ENCODE measurements around the gene NXN. TPM values are rescaled to one million over a fixed set of nuclear protein-coding genes. Genes with fewer than 3 reads are reported as not detected.

NXN gene
- total RNA-seq, 1 experiment from 2014 or later = 6.0 TPM

DNA sequence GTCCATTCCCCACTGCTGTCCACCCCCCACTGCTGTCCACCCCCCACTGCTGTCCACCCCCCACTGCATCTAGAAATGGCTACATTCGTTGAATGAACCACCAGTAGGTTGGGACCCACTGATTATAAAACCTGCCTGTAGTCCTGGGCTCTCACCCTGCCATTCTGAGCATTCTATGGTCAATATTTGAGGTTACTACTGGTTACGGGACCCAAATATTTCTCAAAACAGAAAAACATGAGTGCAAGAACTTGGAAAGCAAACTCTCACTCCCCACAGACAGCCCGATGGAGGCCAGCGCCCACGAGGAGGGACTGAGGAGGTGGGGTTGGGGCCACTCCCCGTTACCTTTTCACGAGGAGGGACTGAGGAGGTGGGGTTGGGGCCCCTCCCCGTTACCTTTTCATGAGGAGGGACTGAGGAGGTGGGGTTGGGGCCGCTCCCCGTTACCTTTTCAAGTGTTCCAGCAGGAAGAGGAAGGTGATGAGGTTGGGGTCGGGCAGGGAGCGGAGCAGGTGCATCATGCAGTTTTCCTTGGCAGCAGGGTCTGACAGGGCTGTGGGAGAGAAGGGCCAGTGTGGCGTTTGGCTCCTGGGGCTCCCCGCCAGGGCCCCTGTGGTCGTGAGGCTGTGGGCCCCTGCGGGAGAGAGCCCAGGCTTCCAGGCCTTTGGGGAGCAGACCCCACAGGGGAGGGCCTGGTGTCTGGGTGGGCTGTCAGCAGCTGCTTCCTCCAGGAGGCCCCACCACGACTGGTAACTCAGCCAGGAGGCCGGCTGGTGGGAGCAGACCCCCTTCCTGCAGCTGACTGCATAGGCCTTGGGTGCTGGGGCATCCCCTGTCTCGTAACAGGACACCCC is 29.9 kb upstream of the NXN start:
- Histone ChIP-seq H3K9me3 (ENCODE audit: low read depth, low read length, poor library complexity, severe bottlenecking) (no peaks in the 10 kb centered on the region), H3K4me1 (ENCODE audit: insufficient read depth, low read length, poor library complexity, severe bottlenecking) (peaks cover 13% of the 10 kb centered on the region), H3K4me3 (ENCODE audit: low read depth, low read length, poor library complexity, severe bottlenecking) (no peak overlapping the region), H3K36me3 (ENCODE audit: insufficient read depth, low read length, poor library complexity, severe bottlenecking) (peaks cover 4% of the 10 kb centered on the region), H3K27ac (ENCODE audit: low read depth, low read length, poor library complexity, severe bottlenecking) (no peak overlapping the region), H3K27me3 (replicated peaks; ENCODE audit: insufficient read depth, low read depth, low read length, poor library complexity) (no peaks in the 10 kb centered on the region)
- ChIA-PET CTCF (no interaction called here), POLR2A (ENCODE audit: low non-redundant PET) (no interaction called here)
- no peak for DNase-seq (ENCODE audit: low spot score)
- BruUV-seq (replicated peaks) = no TSS peak
- TF ChIP-seq, protein P1, sequence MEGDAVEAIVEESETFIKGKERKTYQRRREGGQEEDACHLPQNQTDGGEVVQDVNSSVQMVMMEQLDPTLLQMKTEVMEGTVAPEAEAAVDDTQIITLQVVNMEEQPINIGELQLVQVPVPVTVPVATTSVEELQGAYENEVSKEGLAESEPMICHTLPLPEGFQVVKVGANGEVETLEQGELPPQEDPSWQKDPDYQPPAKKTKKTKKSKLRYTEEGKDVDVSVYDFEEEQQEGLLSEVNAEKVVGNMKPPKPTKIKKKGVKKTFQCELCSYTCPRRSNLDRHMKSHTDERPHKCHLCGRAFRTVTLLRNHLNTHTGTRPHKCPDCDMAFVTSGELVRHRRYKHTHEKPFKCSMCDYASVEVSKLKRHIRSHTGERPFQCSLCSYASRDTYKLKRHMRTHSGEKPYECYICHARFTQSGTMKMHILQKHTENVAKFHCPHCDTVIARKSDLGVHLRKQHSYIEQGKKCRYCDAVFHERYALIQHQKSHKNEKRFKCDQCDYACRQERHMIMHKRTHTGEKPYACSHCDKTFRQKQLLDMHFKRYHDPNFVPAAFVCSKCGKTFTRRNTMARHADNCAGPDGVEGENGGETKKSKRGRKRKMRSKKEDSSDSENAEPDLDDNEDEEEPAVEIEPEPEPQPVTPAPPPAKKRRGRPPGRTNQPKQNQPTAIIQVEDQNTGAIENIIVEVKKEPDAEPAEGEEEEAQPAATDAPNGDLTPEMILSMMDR (conservative IDR thresholded peaks at IDR 0.05; ENCODE audit: low read depth, low read length) = no peak
- no peak for TF ChIP-seq EZH2 (IDR thresholded peaks at IDR 0.05; ENCODE audit: borderline replicate concordance, low read depth, low read length, poor library complexity, severe bottlenecking)
- intact Hi-C loops (cut with micrococcal nuclease; ENCODE audit: unreplicated experiment) = loop anchor here (10.0 kb wide), 1 partner anchor 45 kb away; no protein-coding TSS in a partner anchor

DNA sequence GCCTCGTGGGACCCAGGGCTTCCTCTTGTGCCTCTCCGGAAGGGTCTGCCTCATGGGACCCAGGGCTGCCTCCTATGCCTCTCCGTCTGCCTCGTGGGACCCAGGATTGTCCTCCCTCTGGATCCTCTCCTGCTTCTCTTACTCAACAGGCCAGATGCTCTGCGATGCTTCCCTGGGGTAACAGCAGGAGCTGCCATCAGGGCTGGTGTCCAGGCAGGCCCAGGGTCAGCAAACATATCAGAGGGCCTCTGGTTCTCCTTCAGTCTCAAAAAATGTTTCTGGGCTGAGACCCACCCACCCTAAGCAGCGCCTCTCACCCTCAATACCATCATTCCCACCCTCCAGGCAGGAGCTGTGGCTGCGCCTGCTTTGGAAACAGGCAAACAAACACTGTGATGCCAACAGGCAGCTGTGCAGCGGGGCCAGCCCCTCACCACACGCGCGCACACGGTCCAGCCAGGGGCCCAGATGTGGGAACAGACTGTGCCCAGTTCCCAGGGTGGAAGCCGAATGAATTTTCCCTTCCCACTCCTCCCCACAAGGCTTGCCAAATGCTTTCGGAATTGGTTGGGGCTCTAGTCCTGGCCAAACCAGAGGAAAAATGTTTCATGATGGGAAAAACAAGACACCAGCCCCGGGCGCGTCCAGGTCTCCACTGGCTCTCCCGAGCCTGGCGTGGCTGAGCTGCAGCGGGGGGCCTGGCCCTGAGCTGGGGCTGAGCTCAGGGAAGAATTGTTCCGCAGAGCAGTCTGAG is 28.6 kb upstream of the NXN start:
- H3K4me1 ChIP-seq (ENCODE audit: insufficient read depth, low read length, poor library complexity, severe bottlenecking) = peaks cover 13% of the 10 kb centered on the region

DNA sequence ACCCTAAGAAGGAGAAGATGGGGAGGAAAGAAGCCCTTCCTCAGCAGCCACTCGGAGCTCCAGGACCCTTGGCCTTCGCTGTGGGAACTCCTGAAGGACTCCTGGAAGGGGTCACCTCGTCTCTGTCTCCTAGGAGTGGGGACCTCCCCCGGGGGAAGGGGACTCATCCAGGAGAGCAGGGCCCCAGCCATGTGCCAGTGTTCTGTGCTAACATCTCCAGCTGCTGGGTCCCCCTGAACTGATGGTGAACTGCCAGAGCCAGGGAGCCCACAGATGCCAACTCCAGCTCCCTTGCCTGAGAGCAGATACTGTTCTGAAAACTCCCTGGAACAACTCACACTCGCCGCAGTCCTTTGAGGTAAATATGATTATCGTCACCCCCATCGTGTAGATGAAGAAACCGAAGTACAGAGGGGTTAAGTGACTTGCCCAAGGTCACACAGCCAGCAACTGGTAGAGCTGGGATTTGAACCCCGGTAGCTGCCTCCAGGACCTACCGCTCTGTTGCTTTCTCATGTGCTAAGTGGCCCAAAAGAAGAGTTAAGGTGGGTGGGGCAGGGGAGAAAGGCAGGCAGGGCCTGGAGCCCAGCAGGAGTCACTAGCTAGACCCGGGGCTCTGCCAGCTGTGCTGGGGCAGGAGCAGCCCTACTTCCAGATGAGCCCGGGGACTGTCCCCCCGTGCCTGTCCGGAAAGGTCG is 27.9 kb upstream of the NXN start:
- CTCF ChIA-PET = no interaction called here
- intact Hi-C loops (cut with micrococcal nuclease; ENCODE audit: unreplicated experiment) = loop anchor here (10.0 kb wide), 1 partner anchor 47 kb away; no protein-coding TSS in a partner anchor
- TF ChIP-seq EZH2 (IDR thresholded peaks at IDR 0.05; ENCODE audit: borderline replicate concordance, low read depth, low read length, poor library complexity, severe bottlenecking) = no peak
- TF ChIP-seq, protein P1 (conservative IDR thresholded peaks at IDR 0.05; ENCODE audit: low read depth, low read length) = no peak

More for the DNA sequence above, 28.6 kb upstream of the NXN start:
- no peak for DNase-seq (ENCODE audit: low spot score)
- no peaks in the 10 kb centered on the region for H3K27me3 ChIP-seq (replicated peaks; ENCODE audit: insufficient read depth, low read depth, low read length, poor library complexity)
- CTCF ChIA-PET = no interaction called here
- POLR2A ChIA-PET (ENCODE audit: low non-redundant PET) = no interaction called here
- no peak overlapping the region for H3K4me3 ChIP-seq (ENCODE audit: low read depth, low read length, poor library complexity, severe bottlenecking)
- H3K27ac ChIP-seq (ENCODE audit: low read depth, low read length, poor library complexity, severe bottlenecking) = no peak overlapping the region
- no TSS peak for BruUV-seq (replicated peaks)
- TF ChIP-seq EZH2 (IDR thresholded peaks at IDR 0.05; ENCODE audit: borderline replicate concordance, low read depth, low read length, poor library complexity, severe bottlenecking) = no peak
- TF ChIP-seq, protein P1 (conservative IDR thresholded peaks at IDR 0.05; ENCODE audit: low read depth, low read length) = no peak
- H3K36me3 ChIP-seq (ENCODE audit: insufficient read depth, low read length, poor library complexity, severe bottlenecking) = peaks cover 4% of the 10 kb centered on the region
- H3K9me3 ChIP-seq (ENCODE audit: low read depth, low read length, poor library complexity, severe bottlenecking) = no peaks in the 10 kb centered on the region
- intact Hi-C loops (cut with micrococcal nuclease; ENCODE audit: unreplicated experiment) = loop anchor here (10.0 kb wide), 1 partner anchor 47 kb away; no protein-coding TSS in a partner anchor

More for the DNA sequence above, 27.9 kb upstream of the NXN start:
- no peaks in the 10 kb centered on the region for H3K9me3 ChIP-seq (ENCODE audit: low read depth, low read length, poor library complexity, severe bottlenecking)
- BruUV-seq (replicated peaks) = no TSS peak
- no peaks in the 10 kb centered on the region for H3K27me3 ChIP-seq (replicated peaks; ENCODE audit: insufficient read depth, low read depth, low read length, poor library complexity)
- H3K36me3 ChIP-seq (ENCODE audit: insufficient read depth, low read length, poor library complexity, severe bottlenecking) = peaks cover 10% of the 10 kb centered on the region
- H3K27ac ChIP-seq (ENCODE audit: low read depth, low read length, poor library complexity, severe bottlenecking) = no peak overlapping the region
- H3K4me3 ChIP-seq (ENCODE audit: low read depth, low read length, poor library complexity, severe bottlenecking) = no peak overlapping the region
- DNase-seq (ENCODE audit: low spot score) = no peak
- peaks cover 13% of the 10 kb centered on the region for H3K4me1 ChIP-seq (ENCODE audit: insufficient read depth, low read length, poor library complexity, severe bottlenecking)
- POLR2A ChIA-PET (ENCODE audit: low non-redundant PET) = no interaction called here

Data from A673 (cell line).